Heart left ventricle (tissue), 16 donors: ENCODE results near the gene SV2B. TPM values are rescaled to one million over a fixed set of nuclear protein-coding genes. Genes with fewer than 3 reads are reported as not detected.

Source experiments
- ATAC-seq, 4 donors: fragments of 200-7000 bp; cut with Tn5 transposase; one replicate each; pipeline ENCODE4 v1.9.1; 2020 to 2022; ENCODE audit warnings: moderate library complexity in 4 of 4, mild to moderate bottlenecking in 3 of 4, moderate number of reproducible peaks in 1 of 4
- DNase-seq, 5 donors: peaks; one replicate each; pipeline ENCODE4 v3.0.0-alpha.2; 2020
- H3K27ac ChIP-seq, 12 donors: fragments of 200-600 bp; sonication (generic) in 4 of 12; one replicate each; pipeline versions ENCODE4 v1.5.0 to v1.8.0; 2016 to 2022; ENCODE audit warnings: mild to moderate bottlenecking in 2 of 12
- H3K27me3 ChIP-seq, 9 donors: fragments of 200-600 bp; sonication (generic) in 2 of 9; one replicate each; pipeline versions ENCODE4 v1.5.1 to v1.8.0; 2016 to 2022; ENCODE audit warnings: mild to moderate bottlenecking in 3 of 9
- H3K36me3 ChIP-seq, 9 donors: fragments of 200-600 bp; sonication (generic) in 2 of 9; one replicate each; pipeline versions ENCODE4 v1.5.0 to v1.8.0; 2018 to 2022; ENCODE audit warnings: mild to moderate bottlenecking in 2 of 9
- H3K4me1 ChIP-seq, 12 donors: fragments of 200-600 bp; sonication (generic) in 4 of 12; one replicate each; pipeline versions ENCODE4 v1.5.0 to v1.8.0; 2016 to 2022; ENCODE audit warnings: mild to moderate bottlenecking in 3 of 12
- H3K4me3 ChIP-seq, 12 donors: fragments of 200-600 bp; sonication (generic) in 4 of 12; one replicate each; pipeline versions ENCODE4 v1.5.0 to v1.8.0; 2017 to 2022; ENCODE audit warnings: mild to moderate bottlenecking in 9 of 12, moderate library complexity in 4 of 12
- H3K9me3 ChIP-seq, 12 donors: fragments of 200-600 bp; sonication (generic) in 4 of 12; one replicate each; pipeline versions ENCODE4 v1.5.0 to v1.8.0; 2016 to 2022; ENCODE audit warnings: mild to moderate bottlenecking in 1 of 12
- CTCF ChIP-seq, 12 donors: fragments of 200-600 bp; sonication (generic) in 4 of 12; IDR thresholded peaks; one replicate each; pipeline versions ENCODE4 v1.5.0 to v1.8.0; 2018 to 2022; ENCODE audit warnings: antibody characterized with exemption in 12 of 12, mild to moderate bottlenecking in 5 of 12
- POLR2A ChIP-seq, 2 donors: fragments of 450-650 bp; IDR thresholded peaks; one replicate each; pipeline ENCODE4 v1.6.1; 2017; ENCODE audit warnings: antibody characterized with exemption in 2 of 2, mild to moderate bottlenecking in 2 of 2, moderate library complexity in 2 of 2
- WGBS, 4 donors: extraction: QIAGEN DNeasy Blood & Tissue Kit in 2 of 4; methylation state at CpG; one replicate each; pipeline versions ENCODE4 v1.1.5 to v1.1.7; 2013 to 2018; 5-methylcytosine and 5-hydroxymethylcytosine counted together
- intact Hi-C, 10 donors: fragments of 100-400 bp; cut with DNase I; formaldehyde crosslinking; loops; one replicate each; pipeline versions ENCODE4 v1.11.1 to v1.14.2; 2022
- polyA plus RNA-seq, 2 donors: library from polyadenylated mRNA; stranded (reverse); fragments of 200-250 nt; gene quantifications; one replicate each; pipeline ENCODE4 v1.2.3, GENCODE V29; 2013
- total RNA-seq, 9 donors: library from RNA; depleted of rRNA in 2 of 9; stranded (reverse); fragments of >200 nt in 2 of 9; fragmentation: NEBNext Ultra II Directional in 3 of 9; extraction: Animal tissue kit (Norgen Biotek cat#: 25700) in 3 of 9; gene quantifications; one replicate each; pipeline versions ENCODE4 v1.1.0 to v1.2.4, GENCODE V29; 2016 to 2023
- donor health status: ischemic (EF 13 %, LVEDD 7.1; RV severe dilation, severe dysfunction).
- donor health status: healthy with polysubstance abuse.
- donor health status: DM: no; HTN: yes; CAD: no.
- donor health status: DM: no; HTN: no; CAD: no.
- donor health status: ischemic (EF 25% LVEDD 6.9; RV normal size, moderate dysfunction).
- donor health status: ischemic (EF 25% LVEDD 5.7; RV mildly dilated, moderate dysfunction).
- donor health status: healthy.
- donor health status: DM: yes; HTN: yes; CAD: no.
- donor health status: ischemic (EF 35%, LVEDD 5.7; RV mildly dilated, moderate dysfunction).
- donor health status: nonischemic (EF 11% LVEDD 7.7; RV severe dilation, severe dysfunction).
- donor health status: DM: yes; HTN: yes; CAD: no.
- donor health status: PGD.
- donor health status: ischemic (EF 29% LVEDD 5.4; RV normal size, mild dysfunction).
- donor health status: nonischemic (EF 23%, LVEDD 6.1; RV moderate dilation, normal function).

The SV2B gene
- total and polyA plus RNA-seq, 11 donors = 0.42 to 23.5 (median 1.9) TPM

GRCh38 chr15:91259077-91259476 is 159.0 kb downstream of the SV2B start:
- no peak overlapping the region for H3K27ac ChIP-seq

GRCh38 chr15:91261345-91261744 is 161.3 kb downstream of the SV2B start:
- H3K4me1 ChIP-seq = peaks cover 0 to 32% (median 20%) of the 10 kb centered on the region in 12 donors
- H3K27me3 ChIP-seq = no peaks in the 10 kb centered on the region
- no peaks in the 10 kb centered on the region for H3K9me3 ChIP-seq
- no peaks in the 10 kb centered on the region for H3K36me3 ChIP-seq
- no peak for ATAC-seq
- no peak for DNase-seq
- no peak overlapping the region for H3K27ac ChIP-seq
- H3K4me3 ChIP-seq = no peak overlapping the region
- TF ChIP-seq CTCF (IDR thresholded peaks at IDR 0.05) = no peak
- TF ChIP-seq POLR2A (IDR thresholded peaks at IDR 0.05) = no peak
- intact Hi-C loops = loop anchor here in 3 of 10 donors (5.0 to 10.0 kb wide), 3 partner anchors 159 to 307 kb away; partner anchors contain the start of genes RCCD1 (in 1 of the 3) and SV2B (in 1 of the 3)

More at GRCh38 chr15:91259077-91259476, 159.0 kb downstream of the SV2B start:
- no peak for TF ChIP-seq CTCF (IDR thresholded peaks at IDR 0.05)
- no peak for TF ChIP-seq POLR2A (IDR thresholded peaks at IDR 0.05)
- no peak overlapping the region for H3K4me3 ChIP-seq
- no peaks in the 10 kb centered on the region for H3K36me3 ChIP-seq
- WGBS, 4 donors = 78 to 93% (median 78%) methylated on average over 3 of the region's 3 CpGs
- intact Hi-C loops = no loop called here
- H3K27me3 ChIP-seq = no peaks in the 10 kb centered on the region
- DNase-seq (no peak), ATAC-seq (no peak)
- peaks cover 0 to 17% (median 8%) of the 10 kb centered on the region in 12 donors for H3K4me1 ChIP-seq
- no peaks in the 10 kb centered on the region for H3K9me3 ChIP-seq

GRCh38 chr15:91263632-91264531 is 163.8 kb downstream of the SV2B start:
- H3K27ac ChIP-seq = peak overlapping the region; percentile 57 to 90 (median 68)
- DNase-seq = peak; percentile 46 to 86 (median 81)

More at GRCh38 chr15:91263632-91264531, 163.8 kb downstream of the SV2B start:
- ATAC-seq = peak; percentile 89 to 96 (median 95)
- 30 to 43% (median 34%) methylated on average over 15 of the region's 15 CpGs for WGBS, 4 donors
- H3K36me3 ChIP-seq = no peaks in the 10 kb centered on the region
- H3K4me1 ChIP-seq = peaks cover 0 to 32% (median 20%) of the 10 kb centered on the region in 12 donors
- H3K9me3 ChIP-seq = no peaks in the 10 kb centered on the region
- TF ChIP-seq CTCF (IDR thresholded peaks at IDR 0.05) (no peak), POLR2A (IDR thresholded peaks at IDR 0.05) (peak in 1 of 2 donors; percentile 28)
- intact Hi-C loops = loop anchor here in 3 of 10 donors (5.0 to 10.0 kb wide), 3 partner anchors 162 to 309 kb away; partner anchors contain the start of genes RCCD1 (in 1 of the 3) and SV2B (in 1 of the 3)
- peak overlapping the region in 10 of 12 donors; percentile 16 to 42 (median 33) for H3K4me3 ChIP-seq
- H3K27me3 ChIP-seq = no peaks in the 10 kb centered on the region
